Pancreas (tissue), 10 donors: ENCODE measurements around the gene USPL1. TPM values are rescaled to one million over a fixed set of nuclear protein-coding genes. Genes with fewer than 3 reads are reported as not detected.

ENCODE experiments used
- ATAC-seq, 4 donors: fragments of 200-7000 bp; cut with Tn5 transposase; one replicate each; pipeline versions ENCODE4 v1.8.0 to v1.9.1; 2020; ENCODE audit warnings: mild to moderate bottlenecking in 4 of 4, moderate library complexity in 4 of 4
- DNase-seq, 6 donors: peaks; one replicate each; pipeline ENCODE4 v3.0.0-alpha.2; 2020
- FAIRE-seq: peaks from 2 replicates; lab custom pipeline; 2012; peaks lifted over from hg19 to GRCh38; lab: Jason Lieb, UNC
- H3K27ac ChIP-seq, 4 donors: fragments of 200-600 bp; sonication (generic); 1 replicate in 3 of 4; 2 replicates in 1 of 4; pipeline versions ENCODE4 v1.5.0 to v1.8.0; 2020
- H3K27me3 ChIP-seq, 4 donors: fragments of 200-600 bp; one replicate each; pipeline ENCODE4 v1.8.0; 2021
- H3K36me3 ChIP-seq, 3 donors: fragments of 200-600 bp; sonication (generic) in 1 of 3; one replicate each; pipeline versions ENCODE4 v1.5.0 to v1.8.0; 2020 to 2021
- H3K4me1 ChIP-seq, 3 donors: fragments of 200-600 bp; one replicate each; pipeline ENCODE4 v1.8.0; 2021
- H3K4me3 ChIP-seq, 4 donors: fragments of 200-600 bp; sonication (generic) in 2 of 4; one replicate each; pipeline versions ENCODE4 v1.5.0 to v1.8.0; 2020 to 2021
- H3K9me3 ChIP-seq, 4 donors: fragments of 200-600 bp; one replicate each; pipeline ENCODE4 v1.8.0; 2021
- WGBS, 2 donors: extraction: QIAGEN DNeasy Blood & Tissue Kit; methylation state at CpG; one replicate each; pipeline ENCODE4 v1.1.7; 2013; 5-methylcytosine and 5-hydroxymethylcytosine counted together
- intact Hi-C, 3 donors: fragments of 100-400 bp; cut with DNase I; formaldehyde crosslinking; loops; one replicate each; pipeline versions ENCODE4 v1.11.1 to v1.14.2; 2022
- polyA plus RNA-seq, 2 donors: library from polyadenylated mRNA; stranded (reverse); fragments of 200-250 nt; gene quantifications; one replicate each; pipeline ENCODE4 v1.2.3, GENCODE V29; 2013
- total RNA-seq, 6 donors: library from RNA; stranded (reverse); fragmentation: NEBNext Ultra II Directional in 4 of 6; extraction: Animal tissue kit (Norgen Biotek cat#: 25700) in 4 of 6; gene quantifications; one replicate each; pipeline versions ENCODE4 v1.2.1 to v1.2.4, GENCODE V29; 2021 to 2023
- TF ChIP-seq, protein P1 (sequence below), 4 donors: fragments of 200-600 bp; sonication (generic) in 3 of 4; IDR thresholded peaks; one replicate each; pipeline versions ENCODE4 v1.5.0 to v1.8.0; 2021; ENCODE audit warnings: antibody characterized with exemption in 4 of 4
- donor health status: healthy with polysubstance abuse.
- donor health status: DM: no; HTN: no; CAD: no; lungs with moderate emphysema.
- donor health status: DM: no; HTN: no; CAD: no.
- donor health status: control.
- donor health status: control.
- donor health status: Bipolar disorder and iron deficiency.
- donor health status: DM: yes; HTN: yes; CAD: no.
- donor health status: DM: no; HTN: no; CAD: no.
- donor health status: DM: no; HTN: no; CAD: no.
- donor health status: DM: yes; HTN: yes; CAD: no.

Gene USPL1
- total and polyA plus RNA-seq, 8 donors: 3.5 to 13.1 (median 7.8) TPM

DNA sequence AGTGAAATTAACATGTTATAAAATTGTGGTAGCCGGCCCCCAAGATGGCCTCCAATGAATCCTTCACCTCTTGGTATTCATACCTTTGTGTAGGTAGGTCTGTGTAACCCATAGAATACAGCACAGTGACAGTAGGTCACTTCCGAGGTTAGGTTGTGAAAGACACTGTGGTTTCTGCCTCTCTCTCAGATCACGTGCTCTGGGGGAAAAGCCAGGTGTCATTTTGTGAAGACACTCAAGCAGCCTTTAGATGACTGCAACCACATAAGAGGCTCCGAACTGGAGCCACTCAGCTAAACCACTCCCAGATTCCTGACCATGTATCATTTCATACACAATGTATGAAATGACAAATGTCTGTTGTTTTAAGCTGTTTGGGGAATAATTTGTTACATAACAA is 9.8 kb upstream of the USPL1 start:
- peaks cover 0 to 12% (median 0%) of the 10 kb centered on the region in 3 donors for H3K4me1 ChIP-seq
- TF ChIP-seq, protein P1, sequence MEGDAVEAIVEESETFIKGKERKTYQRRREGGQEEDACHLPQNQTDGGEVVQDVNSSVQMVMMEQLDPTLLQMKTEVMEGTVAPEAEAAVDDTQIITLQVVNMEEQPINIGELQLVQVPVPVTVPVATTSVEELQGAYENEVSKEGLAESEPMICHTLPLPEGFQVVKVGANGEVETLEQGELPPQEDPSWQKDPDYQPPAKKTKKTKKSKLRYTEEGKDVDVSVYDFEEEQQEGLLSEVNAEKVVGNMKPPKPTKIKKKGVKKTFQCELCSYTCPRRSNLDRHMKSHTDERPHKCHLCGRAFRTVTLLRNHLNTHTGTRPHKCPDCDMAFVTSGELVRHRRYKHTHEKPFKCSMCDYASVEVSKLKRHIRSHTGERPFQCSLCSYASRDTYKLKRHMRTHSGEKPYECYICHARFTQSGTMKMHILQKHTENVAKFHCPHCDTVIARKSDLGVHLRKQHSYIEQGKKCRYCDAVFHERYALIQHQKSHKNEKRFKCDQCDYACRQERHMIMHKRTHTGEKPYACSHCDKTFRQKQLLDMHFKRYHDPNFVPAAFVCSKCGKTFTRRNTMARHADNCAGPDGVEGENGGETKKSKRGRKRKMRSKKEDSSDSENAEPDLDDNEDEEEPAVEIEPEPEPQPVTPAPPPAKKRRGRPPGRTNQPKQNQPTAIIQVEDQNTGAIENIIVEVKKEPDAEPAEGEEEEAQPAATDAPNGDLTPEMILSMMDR (IDR thresholded peaks at IDR 0.05): no peak
- no peak overlapping the region for H3K4me3 ChIP-seq
- DNase-seq (no peak), ATAC-seq (peak in 1 of 4 donors; percentile 23), FAIRE-seq (no peak)
- H3K27me3 ChIP-seq: no peaks in the 10 kb centered on the region
- WGBS, 2 donors: 92 to 94% methylated on average over 4 of the region's 4 CpGs
- intact Hi-C loops: no loop called here
- H3K27ac ChIP-seq: no peak overlapping the region
- no peaks in the 10 kb centered on the region for H3K36me3 ChIP-seq
- H3K9me3 ChIP-seq: no peaks in the 10 kb centered on the region

DNA sequence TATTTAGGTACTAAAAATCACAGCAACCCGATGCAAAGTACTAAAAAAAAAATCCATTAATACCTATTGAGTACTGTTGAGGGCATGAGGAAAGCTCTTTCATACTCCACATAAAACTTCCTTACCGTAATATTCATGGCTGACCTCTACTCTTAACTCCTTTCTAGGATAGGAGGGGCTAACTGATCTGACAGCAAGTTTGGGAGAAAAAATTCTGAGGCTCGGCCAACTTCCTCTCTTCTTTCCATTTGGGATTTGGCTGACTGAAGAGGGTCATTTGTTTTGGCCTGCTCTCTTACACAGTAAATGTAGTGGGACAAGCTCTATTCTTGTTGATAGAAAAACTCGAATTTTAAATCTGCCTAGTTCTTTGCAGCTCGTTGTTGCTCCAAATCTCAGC is 9.4 kb upstream of the USPL1 start:
- TF ChIP-seq, protein P1 (IDR thresholded peaks at IDR 0.05): no peak
- no peak overlapping the region for H3K27ac ChIP-seq
- H3K4me1 ChIP-seq: peaks cover 0 to 12% (median 0%) of the 10 kb centered on the region in 3 donors
- no peaks in the 10 kb centered on the region for H3K27me3 ChIP-seq
- 79 to 87% methylated on average over 5 of the region's 5 CpGs for WGBS, 2 donors
- intact Hi-C loops: no loop called here
- H3K36me3 ChIP-seq: no peaks in the 10 kb centered on the region
- DNase-seq (no peak), ATAC-seq (no peak), FAIRE-seq (no peak)
- no peak overlapping the region for H3K4me3 ChIP-seq
- H3K9me3 ChIP-seq: no peaks in the 10 kb centered on the region

GRCh38 chr13:30610311-30610710 is 7.4 kb upstream of the USPL1 start:
- no peak overlapping the region for H3K27ac ChIP-seq
- FAIRE-seq: no peak
- no peaks in the 10 kb centered on the region for H3K9me3 ChIP-seq
- no peaks in the 10 kb centered on the region for H3K36me3 ChIP-seq
- no peak overlapping the region for H3K4me3 ChIP-seq
- intact Hi-C loops: no loop called here
- DNase-seq: no peak
- peaks cover 0 to 17% (median 4%) of the 10 kb centered on the region in 3 donors for H3K4me1 ChIP-seq
- TF ChIP-seq, protein P1 (IDR thresholded peaks at IDR 0.05): no peak
- ATAC-seq: peak; percentile 40 to 70 (median 51)
- H3K27me3 ChIP-seq: no peaks in the 10 kb centered on the region

- Histone ChIP-seq H3K27me3 (no peaks in the 10 kb centered on the region), H3K9me3 (no peaks in the 10 kb centered on the region), H3K36me3 (no peaks in the 10 kb centered on the region), H3K4me1 (peaks cover 11 to 24% (median 22%) of the 10 kb centered on the region in 3 donors), H3K4me3 (peak overlapping the region in 3 of 4 donors; percentile 47 to 66 (median 65)), H3K27ac (peak overlapping the region; percentile 98 to 100 (median 100))
- intact Hi-C loops: no loop called here
- no peak for ATAC-seq
- WGBS, 2 donors: 5 to 7% methylated on average over 4 of the region's 4 CpGs
- TF ChIP-seq, protein P1 (IDR thresholded peaks at IDR 0.05): no peak
- FAIRE-seq: no peak
- DNase-seq: no peak
Measured at GRCh38 chr13:30615481-30615865, 2.2 kb upstream of the USPL1 start.

DNA sequence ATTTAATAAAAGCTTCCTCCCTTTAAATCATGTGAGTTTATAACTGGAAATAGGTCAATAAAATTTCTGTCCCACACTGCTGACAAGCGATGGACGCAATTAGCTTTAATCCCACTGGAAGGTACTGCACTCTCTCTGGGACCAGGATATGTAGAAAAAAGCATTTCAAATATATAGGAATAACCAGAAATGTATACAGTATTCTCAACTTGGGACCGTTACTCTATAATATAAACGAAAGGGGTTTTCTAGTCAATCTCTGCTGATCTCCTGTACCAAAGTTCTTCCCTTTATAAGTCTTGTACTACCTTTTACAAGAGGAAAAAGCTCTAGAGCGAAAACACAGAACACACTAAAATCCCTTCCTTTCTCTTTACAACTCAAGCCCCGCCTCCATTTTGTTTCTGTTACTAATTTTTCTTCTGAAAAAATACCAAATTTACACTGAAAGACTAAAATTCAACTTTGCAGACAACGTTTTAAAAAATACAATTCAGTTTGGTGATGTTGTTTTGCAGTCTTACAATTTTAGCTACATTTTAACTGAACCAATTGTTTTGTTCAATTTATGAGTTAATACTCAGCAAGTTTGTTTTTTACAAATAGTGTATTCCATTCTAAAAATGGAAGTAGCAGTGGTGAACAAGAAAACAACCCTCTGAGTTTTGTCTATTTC is 1.7 kb upstream of the USPL1 start:
- FAIRE-seq (peak; percentile 77), DNase-seq (no peak), ATAC-seq (no peak)
- peaks cover 13 to 28% (median 21%) of the 10 kb centered on the region in 3 donors for H3K4me1 ChIP-seq
- H3K27me3 ChIP-seq: no peaks in the 10 kb centered on the region
- WGBS, 2 donors: 0 to 1% methylated on average over 7 of the region's 7 CpGs
- TF ChIP-seq, protein P1 (IDR thresholded peaks at IDR 0.05): no peak
- H3K27ac ChIP-seq: peak overlapping the region; percentile 98 to 100 (median 100)
- peak overlapping the region in 3 of 4 donors; percentile 47 to 66 (median 65) for H3K4me3 ChIP-seq
- H3K36me3 ChIP-seq: no peaks in the 10 kb centered on the region
- intact Hi-C loops: no loop called here
- no peaks in the 10 kb centered on the region for H3K9me3 ChIP-seq
